HG03060 (cell line): Measurements from ENCODE around the gene NBPF6.
"Not testable (repeated sequence)": the region's sequence is repeated elsewhere in the genome, so short reads cannot be mapped to it uniquely, and the experiment has no call there.

Experiments
- ATAC-seq: cut with Tn5 transposase; IDR thresholded peaks from one replicate; pipeline ENCODE4 v1.9.1; 2021; ENCODE audit warnings: low read depth, moderate number of reproducible peaks; ENCODE audit not compliant: unreplicated experiment

The NBPF6 gene

DNA sequence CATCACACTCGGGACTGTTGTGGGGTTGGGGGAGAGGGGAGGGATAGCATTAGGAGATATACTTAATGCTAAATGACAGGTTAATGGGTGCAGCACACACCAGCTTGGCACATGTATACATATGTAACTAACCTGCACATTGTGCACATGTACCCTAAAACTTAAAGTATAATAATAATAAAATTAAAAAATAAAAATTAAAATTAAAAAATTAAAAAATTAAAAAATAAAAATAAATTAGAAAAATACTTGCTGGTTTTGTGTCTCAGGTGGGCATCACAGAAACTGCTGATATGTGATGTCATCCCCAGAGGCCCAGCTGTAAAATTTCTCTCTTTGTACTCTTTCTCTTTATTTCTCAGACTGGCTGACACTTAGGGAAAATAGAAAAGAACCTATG is 44.9 kb downstream of the NBPF6 start:
- ATAC-seq = not testable (repeated sequence)

DNA sequence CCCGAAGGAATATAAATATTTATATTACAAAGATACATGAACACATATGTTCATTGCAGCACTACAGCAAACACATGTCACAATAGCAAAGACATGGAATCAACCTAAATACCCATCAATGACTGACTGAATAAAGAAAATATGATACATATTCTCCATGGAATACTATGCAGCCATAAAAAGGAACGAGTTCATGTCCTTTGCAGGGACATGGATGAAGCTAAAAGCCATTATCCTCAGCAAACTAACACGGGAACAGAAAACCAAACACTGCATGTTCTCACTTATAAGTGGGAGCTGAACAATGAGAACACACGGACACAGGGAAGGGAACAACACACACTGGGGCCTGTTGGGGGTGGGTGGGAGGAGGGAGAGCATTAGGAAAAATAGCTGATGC is 46.7 kb downstream of the NBPF6 start:
- ATAC-seq = not testable (repeated sequence)

DNA sequence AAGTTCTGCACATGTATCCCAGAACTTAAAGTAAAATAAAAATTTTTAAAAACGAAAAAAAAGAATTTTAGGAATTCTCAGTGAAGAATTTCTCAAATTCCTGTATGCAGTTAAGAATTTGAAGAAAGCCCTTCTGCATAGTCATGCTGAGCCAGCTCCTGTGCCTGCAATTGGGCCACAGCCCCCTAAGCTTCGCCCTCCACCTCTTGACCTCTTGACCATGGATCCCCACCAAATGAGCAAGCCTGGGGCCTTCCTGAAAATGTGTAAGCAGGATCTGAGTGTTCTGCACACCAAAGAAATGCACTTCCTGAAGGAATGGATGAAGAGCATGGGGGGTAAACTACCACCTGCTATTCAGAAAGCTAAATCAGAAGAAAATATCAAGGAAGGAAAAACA is 52.0 kb downstream of the NBPF6 start:
- ATAC-seq = no peak

DNA sequence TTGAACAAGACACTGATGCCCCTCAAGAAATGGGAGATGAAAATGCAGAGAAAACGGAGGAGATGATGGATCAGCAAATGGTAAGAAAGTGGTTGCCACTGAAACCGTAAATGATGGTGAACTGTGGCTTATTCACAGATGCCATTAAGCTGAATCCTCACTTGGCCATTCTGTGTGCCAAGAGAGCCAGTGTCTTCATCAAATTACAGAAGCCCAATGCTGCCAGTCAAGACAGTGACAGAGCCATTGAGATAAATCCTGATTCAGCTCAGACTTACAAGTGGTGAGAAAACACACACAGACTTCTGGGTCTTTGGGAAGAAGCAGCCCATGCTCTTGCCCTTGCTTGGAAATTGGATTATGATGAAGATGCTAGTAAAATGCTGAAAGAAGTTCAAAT is 52.5 kb downstream of the NBPF6 start:
- ATAC-seq = no peak

DNA sequence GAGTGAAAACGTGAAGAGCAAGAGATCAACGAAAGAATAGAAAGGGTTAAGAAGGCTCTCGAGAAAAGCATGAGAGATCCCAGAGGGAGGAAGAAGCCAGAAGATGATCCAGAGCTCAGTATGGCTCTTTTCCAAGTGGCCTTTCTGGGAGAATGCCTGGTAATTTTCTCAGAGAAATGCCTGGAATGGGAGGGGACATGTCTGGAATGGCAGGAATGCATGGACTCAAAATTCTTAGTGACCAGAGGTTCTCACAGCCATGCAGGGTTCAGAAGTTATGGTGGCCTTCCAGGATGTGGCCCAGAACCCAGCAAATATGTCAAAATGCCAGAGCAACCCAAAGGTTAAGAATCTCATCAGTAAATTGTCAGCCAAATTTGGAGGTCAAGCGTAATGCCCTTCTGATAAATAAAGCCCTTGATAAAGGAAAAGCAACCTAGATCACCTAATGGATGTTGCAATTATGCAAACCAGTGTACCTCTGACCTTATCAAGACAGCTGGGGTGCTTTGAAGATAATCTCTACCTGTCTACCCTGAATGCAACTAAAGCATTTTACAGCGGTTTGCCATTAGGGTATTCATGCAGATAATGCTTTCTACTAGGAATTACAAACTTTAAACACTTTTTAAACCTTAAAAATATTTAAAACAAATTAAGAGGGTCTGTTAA is 53.1 kb downstream of the NBPF6 start:
- no peak for ATAC-seq

DNA sequence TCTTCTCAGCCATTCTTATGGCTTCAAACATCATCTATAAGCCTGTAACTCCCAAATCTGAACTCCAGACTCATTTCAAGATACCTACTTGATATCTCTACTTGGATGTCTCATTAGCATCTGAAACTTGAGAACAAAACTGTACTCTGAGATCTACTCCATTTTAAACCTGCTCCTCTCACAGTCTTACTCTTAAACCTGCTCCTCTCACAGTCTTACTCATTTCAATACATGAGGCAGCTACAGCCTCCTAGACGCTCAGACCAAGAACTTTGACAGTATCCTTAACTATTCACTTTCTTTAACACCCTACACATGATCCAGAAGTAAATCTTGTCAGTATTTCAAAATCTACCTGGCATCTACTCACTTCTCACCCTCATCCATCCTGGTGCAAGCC is 54.3 kb downstream of the NBPF6 start:
- ATAC-seq = no peak

DNA sequence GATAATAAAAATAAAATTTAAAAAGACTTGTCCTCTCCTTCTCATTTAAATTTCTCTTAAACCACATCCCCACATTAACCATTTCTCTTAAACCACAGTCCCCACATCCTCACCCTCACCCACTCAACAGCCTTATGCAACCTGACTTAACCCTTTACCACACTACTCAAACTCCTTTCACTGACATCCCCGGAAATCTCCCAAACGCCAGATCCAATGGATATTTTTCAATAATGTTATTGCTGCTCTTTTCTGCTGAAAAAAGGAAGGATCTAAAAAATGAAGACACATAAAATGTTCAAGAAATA is 55.6 kb downstream of the NBPF6 start:
- no peak for ATAC-seq

DNA sequence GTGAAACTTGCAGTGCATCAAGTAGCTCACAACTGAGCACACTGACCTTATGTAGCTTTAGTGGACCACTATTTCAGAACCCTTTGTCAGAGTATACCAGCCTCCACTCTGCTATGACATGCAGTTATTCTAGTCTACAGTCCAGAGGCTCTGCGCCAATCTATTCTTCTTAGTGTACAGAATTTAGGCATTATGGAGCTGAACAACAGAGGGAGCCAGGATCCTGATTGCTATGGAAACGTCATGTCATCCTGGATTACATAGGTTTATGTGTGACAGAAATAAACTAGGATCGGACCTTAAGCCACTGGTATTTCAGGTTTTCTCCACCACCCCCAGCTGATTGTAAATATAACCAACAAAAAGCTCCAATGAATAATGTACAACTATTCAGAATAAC is 61.6 kb downstream of the NBPF6 start:
- ATAC-seq = no peak

DNA sequence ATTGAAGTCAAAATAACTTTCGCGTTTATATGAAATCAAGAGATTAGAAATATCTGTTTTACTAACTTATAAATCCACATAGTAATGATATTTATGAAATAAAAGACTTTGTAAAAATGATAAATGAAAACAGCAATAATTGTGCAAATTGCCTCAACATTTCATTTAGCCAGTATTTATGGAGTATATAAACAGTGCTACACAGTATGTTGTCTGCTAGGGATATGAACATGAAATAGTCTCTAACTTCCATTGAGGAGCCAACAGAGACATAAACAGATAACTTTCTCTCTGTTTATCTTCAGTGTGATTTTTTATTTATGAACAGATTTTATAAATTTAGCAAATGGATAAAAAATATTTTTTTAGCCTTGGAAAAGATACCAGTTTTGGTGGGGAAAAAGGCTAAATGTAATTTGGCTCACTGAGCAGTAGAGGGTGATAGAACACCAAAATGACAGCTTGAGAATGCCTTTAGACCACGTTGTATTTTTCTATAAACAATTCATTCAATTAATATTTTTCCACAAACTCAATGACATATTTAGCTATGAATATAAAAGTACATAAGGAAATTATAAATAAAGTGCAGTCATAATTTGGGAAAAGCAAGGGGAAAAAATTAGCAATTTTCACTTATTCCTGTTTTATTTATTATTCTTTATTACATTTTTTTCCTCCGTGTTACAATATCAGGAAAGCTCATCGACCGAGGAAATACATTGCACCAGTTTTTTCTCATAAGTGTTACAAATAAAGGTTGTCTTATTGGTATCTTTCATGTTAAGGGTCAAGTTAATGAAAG is 62.3 kb downstream of the NBPF6 start:
- ATAC-seq = no peak

DNA sequence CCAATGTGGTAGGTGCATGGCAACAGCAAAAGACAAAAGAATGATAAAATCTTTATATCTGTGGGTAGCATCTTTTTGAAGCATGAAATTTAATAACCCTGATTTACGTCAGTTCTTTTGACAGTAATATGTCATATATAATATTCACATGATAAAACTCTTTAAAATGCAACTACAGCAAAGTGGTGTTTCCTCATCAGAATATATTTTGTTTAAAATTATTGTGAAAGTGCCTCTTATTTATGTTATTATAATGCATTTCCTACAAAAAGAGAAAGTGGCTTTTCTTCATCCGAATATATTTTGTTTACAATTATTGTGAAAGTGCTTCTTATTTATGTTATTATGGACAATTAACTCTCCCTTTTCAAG is 62.9 kb downstream of the NBPF6 start:
- no peak for ATAC-seq

DNA sequence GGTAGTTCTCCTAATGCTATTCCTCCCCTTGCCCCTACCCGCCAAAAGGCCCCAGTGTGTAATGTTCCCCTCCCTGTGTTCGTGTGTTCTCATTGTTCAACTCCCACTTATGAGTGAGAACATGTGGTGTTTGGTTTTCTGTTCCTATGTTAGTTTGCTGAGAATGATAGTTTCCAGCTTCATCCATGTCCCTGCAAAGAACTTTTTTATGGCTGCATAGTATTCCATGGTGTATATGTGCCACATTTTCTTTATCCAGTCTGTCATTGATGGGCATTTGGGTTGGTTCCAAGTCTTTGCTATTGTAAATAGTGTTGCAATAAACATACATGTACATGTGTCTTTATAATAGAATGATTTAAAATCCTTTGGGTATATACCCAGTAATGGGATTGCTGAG is 63.8 kb downstream of the NBPF6 start:
- ATAC-seq = not testable (repeated sequence)

DNA sequence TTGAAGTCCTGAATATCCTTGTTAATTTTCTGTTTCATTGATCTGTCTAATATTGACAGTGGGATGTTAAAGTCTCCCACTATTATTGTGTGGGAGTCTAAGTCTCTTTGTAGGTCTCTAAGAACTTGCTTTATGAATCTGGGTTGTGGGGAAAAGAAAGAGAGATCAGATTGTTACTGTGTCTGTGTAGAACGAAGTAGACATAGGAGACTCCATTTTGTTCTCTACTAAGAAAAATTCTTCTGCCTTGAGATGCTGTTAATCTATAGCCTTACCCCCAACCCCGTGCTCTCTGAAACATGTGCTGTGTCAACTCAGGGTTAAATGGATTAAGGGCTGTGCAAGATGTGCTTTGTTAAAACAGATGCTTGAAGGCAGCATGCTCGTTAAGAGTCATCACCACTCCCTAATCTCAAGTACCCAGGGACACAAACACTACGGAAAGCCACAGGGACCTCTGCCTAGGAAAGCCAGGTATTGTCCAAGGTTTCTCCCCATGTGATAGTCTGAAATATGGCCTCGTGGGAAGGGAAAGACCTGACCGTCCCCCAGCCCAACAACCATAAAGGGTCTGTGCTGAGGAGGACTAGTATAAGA is 67.3 kb downstream of the NBPF6 start:
- not testable (repeated sequence) for ATAC-seq
